HepG2 (cell line): ENCODE data around the gene LRRC27. TPM values are rescaled to one million over a fixed set of nuclear protein-coding genes. Genes with fewer than 3 reads are reported as not detected.

Experiments used
- BORCS8-MEF2B ChIP-seq: sonication (generic); formaldehyde crosslinking; IDR thresholded peaks from 2 replicates; pipeline ENCODE4 v1.8.0; 2022; ENCODE audit warnings: mild to moderate bottlenecking, missing genetic modification reagents
- HNRNPLL ChIP-seq: fragments of 200-400 bp; formaldehyde crosslinking; IDR thresholded peaks from 2 replicates; pipeline ENCODE4 v1.6.1; 2017; ENCODE audit warnings: mild to moderate bottlenecking, low read depth, low read length; ENCODE audit not compliant: poor library complexity, severe bottlenecking
- HOXD1 ChIP-seq: sonication (generic); formaldehyde crosslinking; IDR thresholded peaks from 2 replicates; pipeline ENCODE4 v1.5.0; 2020; ENCODE audit warnings: missing genetic modification reagents
- KLF16 ChIP-seq, 2 experiments: sonication (generic) in 1 of 2; formaldehyde crosslinking in 1 of 2; IDR thresholded peaks; 2 replicates each; pipeline versions ENCODE4 v1.6.1 to v1.8.0; 2016 to 2023; ENCODE audit warnings: missing genetic modification reagents in 2 of 2, missing compliant biosample characterization in 1 of 2
- NFKB2 ChIP-seq: sonication (generic); formaldehyde crosslinking; IDR thresholded peaks from 2 replicates; pipeline ENCODE4 v1.4.0; 2020; ENCODE audit warnings: missing genetic modification reagents, borderline replicate concordance
- SKI ChIP-seq: fragments of 450-650 bp; IDR thresholded peaks from one replicate; pipeline ENCODE4 v1.6.1; 2018; ENCODE audit warnings: mild to moderate bottlenecking; ENCODE audit not compliant: partially characterized antibody
- SRY ChIP-seq: sonication (generic); formaldehyde crosslinking; IDR thresholded peaks from 2 replicates; pipeline ENCODE4 v1.8.0; 2022; ENCODE audit warnings: mild to moderate bottlenecking, missing genetic modification reagents
- STAT5B ChIP-seq: sonication (generic); formaldehyde crosslinking; IDR thresholded peaks from 2 replicates; pipeline ENCODE4 v1.4.0; 2020; ENCODE audit warnings: missing genetic modification reagents
- ZMAT3 ChIP-seq: sonication (generic); formaldehyde crosslinking; conservative IDR thresholded peaks from 2 replicates; pipeline ENCODE4 v1.7.0; 2021; ENCODE audit warnings: missing genetic modification reagents
- ZNF331 ChIP-seq: sonication (generic); formaldehyde crosslinking; IDR thresholded peaks from 2 replicates; pipeline ENCODE4 v1.4.0; 2020; ENCODE audit warnings: missing genetic modification reagents
- ZNF44 ChIP-seq: sonication (generic); formaldehyde crosslinking; IDR thresholded peaks from 2 replicates; pipeline ENCODE4 v1.5.1; 2020; ENCODE audit warnings: mild to moderate bottlenecking, missing genetic modification reagents
- ZNF589 ChIP-seq: sonication (generic); formaldehyde crosslinking; conservative IDR thresholded peaks from 2 replicates; pipeline ENCODE4 v1.8.0; 2022; ENCODE audit warnings: mild to moderate bottlenecking, moderate library complexity, missing genetic modification reagents
- ZNF749 ChIP-seq: sonication (generic); formaldehyde crosslinking; IDR thresholded peaks from 2 replicates; pipeline ENCODE4 v1.8.0; 2022; ENCODE audit warnings: mild to moderate bottlenecking, missing genetic modification reagents, moderate library complexity, borderline replicate concordance
- polyA plus RNA-seq, 8 experiments: library from polyadenylated mRNA; depleted of rRNA in 3 of 8; stranded (reverse) in 7 of 8; unstranded in 1 of 8; fragments of >200 nt; fragmentation: Illumina TruSeq in 4 of 8; extraction: Trizol in 4 of 8; gene quantifications; 2 replicates each; pipeline versions ENCODE4 v1.2.1 to v1.2.3, GENCODE V29; 2011 to 2016; ENCODE audit warnings: low read depth in 4 of 8, missing spikeins in 1 of 8, mixed read lengths in 1 of 8; ENCODE audit not compliant: insufficient read depth in 1 of 8
- total RNA-seq, 5 experiments: library from RNA; depleted of rRNA; stranded (reverse); fragments of >200 nt; fragmentation: Illumina TruSeq; extraction: Trizol; gene quantifications; 2 replicates each; pipeline ENCODE4 v1.2.3, GENCODE V29; 2016; ENCODE audit warnings: low read depth in 1 of 5
- TF ChIP-seq, protein P1 (sequence below): sonication (generic); formaldehyde crosslinking; IDR thresholded peaks from 2 replicates; pipeline ENCODE4 v1.4.0; 2020; ENCODE audit warnings: missing genetic modification reagents
- TF ChIP-seq, protein P2 (sequence below): sonication (generic); formaldehyde crosslinking; IDR thresholded peaks from 2 replicates; pipeline ENCODE4 v1.4.0; 2020; ENCODE audit warnings: mild to moderate bottlenecking, missing genetic modification reagents
- TF ChIP-seq, protein P3 (sequence below): sonication (generic); formaldehyde crosslinking; IDR thresholded peaks from 2 replicates; pipeline ENCODE4 v1.4.0; 2020; ENCODE audit warnings: mild to moderate bottlenecking, missing genetic modification reagents, borderline replicate concordance
- TF ChIP-seq, protein P4 (sequence below): sonication (generic); formaldehyde crosslinking; IDR thresholded peaks from 2 replicates; pipeline ENCODE4 v1.4.0; 2020; ENCODE audit warnings: missing genetic modification reagents, mild to moderate bottlenecking, borderline replicate concordance

Gene LRRC27
- total and polyA plus RNA-seq, 2 of the 13 experiments (the other 11 are each of a cell fraction or from before 2014, with no cell fraction given), result 4.2 to 4.6 TPM

DNA sequence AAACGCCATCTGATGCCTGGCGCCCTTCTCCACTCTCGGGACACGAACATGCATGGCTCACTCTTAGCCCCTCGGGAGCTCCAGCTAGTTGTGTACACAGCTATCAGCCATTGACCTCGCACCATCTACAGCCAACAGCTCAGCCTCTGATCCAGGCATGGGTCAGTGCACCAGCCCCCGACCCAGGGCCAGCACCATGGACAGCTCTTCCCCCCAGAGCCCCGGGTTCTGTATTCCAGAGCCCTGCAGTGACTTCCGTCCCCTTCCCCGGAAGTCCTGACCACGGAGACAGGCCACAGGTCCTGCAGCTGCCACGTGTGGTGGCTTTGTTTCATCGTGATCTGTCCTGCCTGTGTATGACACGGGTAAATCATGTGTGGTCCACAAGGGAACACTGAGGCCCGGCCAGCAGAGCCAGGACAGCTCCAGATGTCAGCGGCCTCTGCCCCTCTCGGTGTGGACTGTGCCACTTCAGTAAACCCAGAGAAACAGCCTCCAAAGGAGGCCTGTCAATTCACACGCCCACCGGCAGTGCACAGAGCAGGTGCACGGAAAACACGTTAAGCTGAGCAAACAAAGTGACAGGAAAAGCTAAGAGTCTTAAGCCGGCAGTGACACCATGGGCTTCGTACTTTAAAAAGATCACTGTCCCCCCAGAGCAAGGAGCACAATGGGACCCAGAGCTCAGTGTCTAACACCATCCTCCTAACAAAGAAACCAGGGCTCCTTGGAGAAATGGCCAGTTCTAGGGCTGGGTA, 37.3 kb upstream of the LRRC27 start (continued):
- TF ChIP-seq, protein P1, sequence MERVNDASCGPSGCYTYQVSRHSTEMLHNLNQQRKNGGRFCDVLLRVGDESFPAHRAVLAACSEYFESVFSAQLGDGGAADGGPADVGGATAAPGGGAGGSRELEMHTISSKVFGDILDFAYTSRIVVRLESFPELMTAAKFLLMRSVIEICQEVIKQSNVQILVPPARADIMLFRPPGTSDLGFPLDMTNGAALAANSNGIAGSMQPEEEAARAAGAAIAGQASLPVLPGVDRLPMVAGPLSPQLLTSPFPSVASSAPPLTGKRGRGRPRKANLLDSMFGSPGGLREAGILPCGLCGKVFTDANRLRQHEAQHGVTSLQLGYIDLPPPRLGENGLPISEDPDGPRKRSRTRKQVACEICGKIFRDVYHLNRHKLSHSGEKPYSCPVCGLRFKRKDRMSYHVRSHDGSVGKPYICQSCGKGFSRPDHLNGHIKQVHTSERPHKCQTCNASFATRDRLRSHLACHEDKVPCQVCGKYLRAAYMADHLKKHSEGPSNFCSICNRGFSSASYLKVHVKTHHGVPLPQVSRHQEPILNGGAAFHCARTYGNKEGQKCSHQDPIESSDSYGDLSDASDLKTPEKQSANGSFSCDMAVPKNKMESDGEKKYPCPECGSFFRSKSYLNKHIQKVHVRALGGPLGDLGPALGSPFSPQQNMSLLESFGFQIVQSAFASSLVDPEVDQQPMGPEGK, result 0 out of 2 replicates have a peak, but pooled peaks have one; percentile 21
- 0 out of 4 replicates have a peak, but pooled peaks of 1 of the 2 experiments have one; percentile 25 for TF ChIP-seq KLF16 (CRISPR knock-in tag; IDR thresholded peaks at IDR 0.05)
- 0 out of 2 replicates have a peak, but pooled peaks have one; percentile 51 for TF ChIP-seq ZMAT3 (CRISPR knock-in tag)
- TF ChIP-seq ZNF589 (CRISPR knock-in tag), result peak; percentile 40; the same call in 1 of the 2 replicates
- TF ChIP-seq, protein P2, sequence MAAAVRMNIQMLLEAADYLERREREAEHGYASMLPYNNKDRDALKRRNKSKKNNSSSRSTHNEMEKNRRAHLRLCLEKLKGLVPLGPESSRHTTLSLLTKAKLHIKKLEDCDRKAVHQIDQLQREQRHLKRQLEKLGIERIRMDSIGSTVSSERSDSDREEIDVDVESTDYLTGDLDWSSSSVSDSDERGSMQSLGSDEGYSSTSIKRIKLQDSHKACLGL, result no peak
- no peak for TF ChIP-seq HOXD1 (CRISPR knock-in tag)
- TF ChIP-seq STAT5B (CRISPR knock-in tag), result 0 out of 2 replicates have a peak, but pooled peaks have one; percentile 61
- TF ChIP-seq, protein P3, sequence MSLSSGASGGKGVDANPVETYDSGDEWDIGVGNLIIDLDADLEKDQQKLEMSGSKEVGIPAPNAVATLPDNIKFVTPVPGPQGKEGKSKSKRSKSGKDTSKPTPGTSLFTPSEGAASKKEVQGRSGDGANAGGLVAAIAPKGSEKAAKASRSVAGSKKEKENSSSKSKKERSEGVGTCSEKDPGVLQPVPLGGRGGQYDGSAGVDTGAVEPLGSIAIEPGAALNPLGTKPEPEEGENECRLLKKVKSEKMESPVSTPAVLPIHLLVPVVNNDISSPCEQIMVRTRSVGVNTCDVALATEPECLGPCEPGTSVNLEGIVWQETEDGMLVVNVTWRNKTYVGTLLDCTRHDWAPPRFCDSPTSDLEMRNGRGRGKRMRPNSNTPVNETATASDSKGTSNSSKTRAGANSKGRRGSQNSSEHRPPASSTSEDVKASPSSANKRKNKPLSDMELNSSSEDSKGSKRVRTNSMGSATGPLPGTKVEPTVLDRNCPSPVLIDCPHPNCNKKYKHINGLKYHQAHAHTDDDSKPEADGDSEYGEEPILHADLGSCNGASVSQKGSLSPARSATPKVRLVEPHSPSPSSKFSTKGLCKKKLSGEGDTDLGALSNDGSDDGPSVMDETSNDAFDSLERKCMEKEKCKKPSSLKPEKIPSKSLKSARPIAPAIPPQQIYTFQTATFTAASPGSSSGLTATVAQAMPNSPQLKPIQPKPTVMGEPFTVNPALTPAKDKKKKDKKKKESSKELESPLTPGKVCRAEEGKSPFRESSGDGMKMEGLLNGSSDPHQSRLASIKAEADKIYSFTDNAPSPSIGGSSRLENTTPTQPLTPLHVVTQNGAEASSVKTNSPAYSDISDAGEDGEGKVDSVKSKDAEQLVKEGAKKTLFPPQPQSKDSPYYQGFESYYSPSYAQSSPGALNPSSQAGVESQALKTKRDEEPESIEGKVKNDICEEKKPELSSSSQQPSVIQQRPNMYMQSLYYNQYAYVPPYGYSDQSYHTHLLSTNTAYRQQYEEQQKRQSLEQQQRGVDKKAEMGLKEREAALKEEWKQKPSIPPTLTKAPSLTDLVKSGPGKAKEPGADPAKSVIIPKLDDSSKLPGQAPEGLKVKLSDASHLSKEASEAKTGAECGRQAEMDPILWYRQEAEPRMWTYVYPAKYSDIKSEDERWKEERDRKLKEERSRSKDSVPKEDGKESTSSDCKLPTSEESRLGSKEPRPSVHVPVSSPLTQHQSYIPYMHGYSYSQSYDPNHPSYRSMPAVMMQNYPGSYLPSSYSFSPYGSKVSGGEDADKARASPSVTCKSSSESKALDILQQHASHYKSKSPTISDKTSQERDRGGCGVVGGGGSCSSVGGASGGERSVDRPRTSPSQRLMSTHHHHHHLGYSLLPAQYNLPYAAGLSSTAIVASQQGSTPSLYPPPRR, result no peak
- TF ChIP-seq SKI, result no peak
- TF ChIP-seq ZNF44, result no peak
- TF ChIP-seq, protein P4, sequence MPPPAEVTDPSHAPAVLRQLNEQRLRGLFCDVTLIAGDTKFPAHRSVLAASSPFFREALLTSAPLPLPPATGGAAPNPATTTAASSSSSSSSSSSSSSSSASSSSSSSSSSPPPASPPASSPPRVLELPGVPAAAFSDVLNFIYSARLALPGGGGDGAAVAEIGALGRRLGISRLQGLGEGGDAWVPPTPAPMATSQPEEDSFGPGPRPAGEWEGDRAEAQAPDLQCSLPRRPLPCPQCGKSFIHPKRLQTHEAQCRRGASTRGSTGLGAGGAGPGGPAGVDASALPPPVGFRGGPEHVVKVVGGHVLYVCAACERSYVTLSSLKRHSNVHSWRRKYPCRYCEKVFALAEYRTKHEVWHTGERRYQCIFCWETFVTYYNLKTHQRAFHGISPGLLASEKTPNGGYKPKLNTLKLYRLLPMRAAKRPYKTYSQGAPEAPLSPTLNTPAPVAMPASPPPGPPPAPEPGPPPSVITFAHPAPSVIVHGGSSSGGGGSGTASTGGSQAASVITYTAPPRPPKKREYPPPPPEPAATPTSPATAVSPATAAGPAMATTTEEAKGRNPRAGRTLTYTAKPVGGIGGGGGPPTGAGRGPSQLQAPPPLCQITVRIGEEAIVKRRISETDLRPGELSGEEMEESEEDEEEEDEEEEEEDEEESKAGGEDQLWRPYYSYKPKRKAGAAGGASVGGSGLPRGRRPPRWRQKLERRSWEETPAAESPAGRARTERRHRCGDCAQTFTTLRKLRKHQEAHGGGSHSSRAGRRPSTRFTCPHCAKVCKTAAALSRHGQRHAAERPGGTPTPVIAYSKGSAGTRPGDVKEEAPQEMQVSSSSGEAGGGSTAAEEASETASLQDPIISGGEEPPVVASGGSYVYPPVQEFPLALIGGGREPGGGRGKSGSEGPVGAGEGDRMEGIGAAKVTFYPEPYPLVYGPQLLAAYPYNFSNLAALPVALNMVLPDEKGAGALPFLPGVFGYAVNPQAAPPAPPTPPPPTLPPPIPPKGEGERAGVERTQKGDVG, result no peak
- no peak for TF ChIP-seq ZNF749
- no peak for TF ChIP-seq HNRNPLL
- TF ChIP-seq BORCS8-MEF2B (CRISPR knock-in tag), result peak; percentile 75; the same call in 1 of the 2 replicates
- peak; percentile 67; the same call in 1 of the 2 replicates for TF ChIP-seq SRY (CRISPR knock-in tag)
- peak; percentile 54; the same call in 1 of the 2 replicates for TF ChIP-seq NFKB2 (CRISPR knock-in tag)
- TF ChIP-seq ZNF331 (CRISPR knock-in tag), result 0 out of 2 replicates have a peak, but pooled peaks have one; percentile 20
